Lung (tissue), 12 donors: ENCODE measurements around the gene ALDH2. TPM values are rescaled to one million over a fixed set of nuclear protein-coding genes. Genes with fewer than 3 reads are reported as not detected.

Experiments
- ATAC-seq: fragments of 200-7000 bp; cut with Tn5 transposase; one replicate; pipeline ENCODE4 v1.9.1; 2020; ENCODE audit warnings: moderate number of reproducible peaks; ENCODE audit not compliant: insufficient read depth, low FRiP score
- DNase-seq, 3 donors: peaks; one replicate each; pipeline ENCODE4 v3.0.0-alpha.2; 2013 to 2017
- H3K27ac ChIP-seq, 2 donors: one replicate each; pipeline ENCODE4 v1.5.1; 2013; ENCODE audit warnings: mild to moderate bottlenecking in 2 of 2, moderate library complexity in 2 of 2, control low read depth in 1 of 2, inconsistent platforms in 1 of 2, low read depth in 1 of 2, low read length in 1 of 2
- H3K27me3 ChIP-seq, 3 donors: one replicate each; pipeline ENCODE4 v1.5.1; 2013; ENCODE audit warnings: low read length in 2 of 3; ENCODE audit not compliant: control insufficient read depth in 3 of 3, insufficient read depth in 3 of 3
- H3K36me3 ChIP-seq, 4 donors: one replicate each; pipeline ENCODE4 v1.5.1; 2013; ENCODE audit warnings: low read length in 4 of 4, mild to moderate bottlenecking in 1 of 4, moderate library complexity in 1 of 4; ENCODE audit not compliant: control insufficient read depth in 4 of 4, insufficient read depth in 4 of 4
- H3K4me1 ChIP-seq, 5 donors: one replicate each; pipeline ENCODE4 v1.5.1; 2013; ENCODE audit warnings: low read length in 5 of 5, mild to moderate bottlenecking in 2 of 5, moderate library complexity in 1 of 5; ENCODE audit not compliant: control insufficient read depth in 5 of 5, insufficient read depth in 5 of 5
- H3K4me3 ChIP-seq: one replicate; pipeline ENCODE4 v1.5.1; 2013; ENCODE audit warnings: mild to moderate bottlenecking, control low read depth, moderate library complexity
- H3K9ac ChIP-seq, 2 donors: one replicate each; pipeline ENCODE4 v1.5.1; 2013; ENCODE audit warnings: low read length in 2 of 2, control low read depth in 1 of 2; ENCODE audit not compliant: insufficient read depth in 1 of 2
- H3K9me3 ChIP-seq, 4 donors: one replicate each; pipeline ENCODE4 v1.5.1; 2013; ENCODE audit warnings: low read length in 3 of 4, mild to moderate bottlenecking in 1 of 4, moderate library complexity in 1 of 4; ENCODE audit not compliant: control insufficient read depth in 4 of 4, insufficient read depth in 3 of 4
- WGBS, 2 donors: extraction: QIAGEN DNeasy Blood & Tissue Kit; methylation state at CpG; one replicate each; pipeline ENCODE4 v1.1.7; 2013; 5-methylcytosine and 5-hydroxymethylcytosine counted together
- polyA plus RNA-seq, 2 donors: library from polyadenylated mRNA; stranded (reverse); fragments of 200-250 nt; gene quantifications; one replicate each; pipeline ENCODE4 v1.2.1, GENCODE V29; 2013
- total RNA-seq, 2 donors: library from RNA; depleted of rRNA in 1 of 2; stranded (reverse); fragments of >200 nt in 1 of 2; gene quantifications; one replicate each; pipeline ENCODE4 v1.2.1, GENCODE V29; 2014 to 2021
- TF ChIP-seq, protein P1 (sequence below): IDR thresholded peaks from 2 replicates; pipeline ENCODE4 v1.5.1; 2012; ENCODE audit warnings: mild to moderate bottlenecking; ENCODE audit errors: control extremely low read depth, extremely low read depth
- donor health status: control.
- donor health status: control.
- donor health status: Bipolar disorder and iron deficiency.
- donor health status: healthy.
- donor health status: DM: yes; HTN: yes; CAD: no.

The ALDH2 gene
- total and polyA plus RNA-seq, 4 donors: 48.5 to 324 (median 158) TPM

DNA sequence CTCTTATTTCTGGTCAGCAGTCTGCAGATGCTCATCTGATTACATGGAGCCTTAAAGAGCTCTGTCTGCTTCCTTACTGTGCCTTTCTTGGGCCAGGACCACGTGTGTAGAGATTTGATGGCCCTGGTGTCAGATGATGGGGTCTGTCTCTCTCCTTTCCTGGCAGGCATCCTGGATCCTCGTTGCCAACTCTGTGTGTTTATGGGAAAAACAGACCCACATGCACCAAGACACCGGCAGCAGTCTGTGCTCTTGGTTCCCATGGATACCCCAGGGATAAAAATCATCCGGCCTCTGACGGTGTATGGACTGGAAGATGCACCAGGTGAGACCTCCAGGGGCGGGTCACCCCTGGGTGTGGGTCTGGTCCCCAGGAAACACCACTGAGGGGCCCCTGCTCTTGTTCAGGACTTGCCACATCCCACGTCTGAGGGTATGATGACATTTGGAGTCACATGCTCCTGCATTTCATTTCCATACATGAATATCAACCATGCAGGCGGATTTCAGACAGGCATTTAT lies 18.5 kb upstream of the ALDH2 start:
- DNase-seq (no peak), ATAC-seq (no peak)
- H3K27ac ChIP-seq: peak overlapping the region in 1 of 2 donors; percentile 54
- peaks cover 0 to 1% (median 0%) of the 10 kb centered on the region in 4 donors for H3K9me3 ChIP-seq
- 66 to 79% methylated on average over 8 of the region's 8 CpGs for WGBS, 2 donors
- H3K27me3 ChIP-seq: no peaks in the 10 kb centered on the region
- TF ChIP-seq, protein P1, sequence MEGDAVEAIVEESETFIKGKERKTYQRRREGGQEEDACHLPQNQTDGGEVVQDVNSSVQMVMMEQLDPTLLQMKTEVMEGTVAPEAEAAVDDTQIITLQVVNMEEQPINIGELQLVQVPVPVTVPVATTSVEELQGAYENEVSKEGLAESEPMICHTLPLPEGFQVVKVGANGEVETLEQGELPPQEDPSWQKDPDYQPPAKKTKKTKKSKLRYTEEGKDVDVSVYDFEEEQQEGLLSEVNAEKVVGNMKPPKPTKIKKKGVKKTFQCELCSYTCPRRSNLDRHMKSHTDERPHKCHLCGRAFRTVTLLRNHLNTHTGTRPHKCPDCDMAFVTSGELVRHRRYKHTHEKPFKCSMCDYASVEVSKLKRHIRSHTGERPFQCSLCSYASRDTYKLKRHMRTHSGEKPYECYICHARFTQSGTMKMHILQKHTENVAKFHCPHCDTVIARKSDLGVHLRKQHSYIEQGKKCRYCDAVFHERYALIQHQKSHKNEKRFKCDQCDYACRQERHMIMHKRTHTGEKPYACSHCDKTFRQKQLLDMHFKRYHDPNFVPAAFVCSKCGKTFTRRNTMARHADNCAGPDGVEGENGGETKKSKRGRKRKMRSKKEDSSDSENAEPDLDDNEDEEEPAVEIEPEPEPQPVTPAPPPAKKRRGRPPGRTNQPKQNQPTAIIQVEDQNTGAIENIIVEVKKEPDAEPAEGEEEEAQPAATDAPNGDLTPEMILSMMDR: no peak
- H3K4me3 ChIP-seq: no peak overlapping the region
- H3K4me1 ChIP-seq: peaks cover 0 to 3% (median 0%) of the 10 kb centered on the region in 5 donors
- peaks cover 7 to 32% (median 15%) of the 10 kb centered on the region in 4 donors for H3K36me3 ChIP-seq
- no peak overlapping the region for H3K9ac ChIP-seq

DNA sequence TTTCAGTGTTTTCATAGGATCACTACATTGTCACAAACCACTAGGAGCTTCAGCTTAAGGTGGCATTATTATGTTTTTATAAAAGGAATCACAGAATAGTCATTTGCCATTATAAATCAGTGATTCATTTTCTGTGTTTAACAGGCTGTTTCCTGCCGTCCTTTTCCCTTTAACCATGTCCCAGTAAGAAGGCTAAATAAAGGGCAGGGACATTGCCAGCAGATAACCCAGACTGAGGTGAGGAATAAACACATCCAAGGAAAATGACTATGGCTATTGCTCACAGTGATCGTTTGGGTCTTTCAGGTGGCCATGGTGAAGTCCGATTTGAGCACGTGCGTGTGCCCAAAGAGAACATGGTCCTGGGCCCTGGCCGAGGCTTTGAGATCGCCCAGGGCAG lies 17.9 kb upstream of the ALDH2 start:
- TF ChIP-seq, protein P1: no peak
- peaks cover 7 to 36% (median 16%) of the 10 kb centered on the region in 4 donors for H3K36me3 ChIP-seq
- DNase-seq (no peak), ATAC-seq (no peak)
- WGBS, 2 donors: 80 to 84% methylated on average over 7 of the region's 7 CpGs
- peaks cover 0 to 1% (median 0%) of the 10 kb centered on the region in 4 donors for H3K9me3 ChIP-seq
- H3K4me3 ChIP-seq: no peak overlapping the region
- H3K27me3 ChIP-seq: no peaks in the 10 kb centered on the region
- peak overlapping the region; percentile 0 to 54 for H3K27ac ChIP-seq
- H3K9ac ChIP-seq: no peak overlapping the region
- H3K4me1 ChIP-seq: peaks cover 0 to 3% (median 0%) of the 10 kb centered on the region in 5 donors

DNA sequence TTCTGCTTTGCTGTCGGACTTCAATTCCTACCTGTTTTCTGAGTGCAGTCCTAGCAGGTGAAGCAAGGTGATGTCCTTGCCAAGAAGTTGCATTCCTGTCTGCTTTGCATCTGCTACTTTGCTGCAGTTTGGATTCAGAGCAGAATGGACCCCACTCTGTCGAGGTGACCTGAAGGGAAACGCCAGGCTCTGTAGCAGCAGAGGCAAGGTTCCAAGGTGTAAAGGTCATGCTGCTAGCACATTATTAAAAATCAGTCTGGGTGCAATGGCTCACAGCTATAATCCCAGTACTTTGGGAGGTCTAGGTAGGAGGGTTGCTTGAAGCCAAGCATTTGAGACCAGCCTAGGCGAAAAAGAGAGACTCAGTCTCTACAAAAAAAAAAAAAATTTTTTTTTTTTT lies 17.3 kb upstream of the ALDH2 start:
- peak overlapping the region; percentile 0 to 54 for H3K27ac ChIP-seq
- 89 to 93% methylated on average over 4 of the region's 4 CpGs for WGBS, 2 donors
- TF ChIP-seq, protein P1: no peak

More for the DNA sequence above, 17.3 kb upstream of the ALDH2 start:
- Histone ChIP-seq H3K4me3 (no peak overlapping the region), H3K27me3 (no peaks in the 10 kb centered on the region), H3K9ac (no peak overlapping the region), H3K9me3 (peaks cover 0 to 1% (median 0%) of the 10 kb centered on the region in 4 donors), H3K36me3 (peaks cover 7 to 36% (median 15%) of the 10 kb centered on the region in 4 donors), H3K4me1 (peaks cover 0 to 3% (median 0%) of the 10 kb centered on the region in 5 donors)
- ATAC-seq: no peak
- no peak for DNase-seq
